Lung (tissue), 12 donors: Measurements from ENCODE around the gene C4BPA. TPM values are rescaled to one million over a fixed set of nuclear protein-coding genes. Genes with fewer than 3 reads are reported as not detected.

Experiments used
- ATAC-seq: fragments of 200-7000 bp; cut with Tn5 transposase; one replicate; pipeline ENCODE4 v1.9.1; 2020; ENCODE audit warnings: moderate number of reproducible peaks; ENCODE audit not compliant: insufficient read depth, low FRiP score
- DNase-seq, 3 donors: peaks; one replicate each; pipeline ENCODE4 v3.0.0-alpha.2; 2013 to 2017
- H3K27ac ChIP-seq, 2 donors: one replicate each; pipeline ENCODE4 v1.5.1; 2013; ENCODE audit warnings: mild to moderate bottlenecking in 2 of 2, moderate library complexity in 2 of 2, control low read depth in 1 of 2, inconsistent platforms in 1 of 2, low read depth in 1 of 2, low read length in 1 of 2
- H3K27me3 ChIP-seq, 3 donors: one replicate each; pipeline ENCODE4 v1.5.1; 2013; ENCODE audit warnings: low read length in 2 of 3; ENCODE audit not compliant: control insufficient read depth in 3 of 3, insufficient read depth in 3 of 3
- H3K36me3 ChIP-seq, 4 donors: one replicate each; pipeline ENCODE4 v1.5.1; 2013; ENCODE audit warnings: low read length in 4 of 4, mild to moderate bottlenecking in 1 of 4, moderate library complexity in 1 of 4; ENCODE audit not compliant: control insufficient read depth in 4 of 4, insufficient read depth in 4 of 4
- H3K4me1 ChIP-seq, 5 donors: one replicate each; pipeline ENCODE4 v1.5.1; 2013; ENCODE audit warnings: low read length in 5 of 5, mild to moderate bottlenecking in 2 of 5, moderate library complexity in 1 of 5; ENCODE audit not compliant: control insufficient read depth in 5 of 5, insufficient read depth in 5 of 5
- H3K4me3 ChIP-seq: one replicate; pipeline ENCODE4 v1.5.1; 2013; ENCODE audit warnings: mild to moderate bottlenecking, control low read depth, moderate library complexity
- H3K9ac ChIP-seq, 2 donors: one replicate each; pipeline ENCODE4 v1.5.1; 2013; ENCODE audit warnings: low read length in 2 of 2, control low read depth in 1 of 2; ENCODE audit not compliant: insufficient read depth in 1 of 2
- H3K9me3 ChIP-seq, 4 donors: one replicate each; pipeline ENCODE4 v1.5.1; 2013; ENCODE audit warnings: low read length in 3 of 4, mild to moderate bottlenecking in 1 of 4, moderate library complexity in 1 of 4; ENCODE audit not compliant: control insufficient read depth in 4 of 4, insufficient read depth in 3 of 4
- WGBS, 2 donors: extraction: QIAGEN DNeasy Blood & Tissue Kit; methylation state at CpG; one replicate each; pipeline ENCODE4 v1.1.7; 2013; 5-methylcytosine and 5-hydroxymethylcytosine counted together
- polyA plus RNA-seq, 2 donors: library from polyadenylated mRNA; stranded (reverse); fragments of 200-250 nt; gene quantifications; one replicate each; pipeline ENCODE4 v1.2.1, GENCODE V29; 2013
- total RNA-seq, 2 donors: library from RNA; depleted of rRNA in 1 of 2; stranded (reverse); fragments of >200 nt in 1 of 2; gene quantifications; one replicate each; pipeline ENCODE4 v1.2.1, GENCODE V29; 2014 to 2021
- TF ChIP-seq, protein P1 (sequence below): IDR thresholded peaks from 2 replicates; pipeline ENCODE4 v1.5.1; 2012; ENCODE audit warnings: mild to moderate bottlenecking; ENCODE audit errors: control extremely low read depth, extremely low read depth
- donor health status: control.
- donor health status: control.
- donor health status: Bipolar disorder and iron deficiency.
- donor health status: healthy.
- donor health status: DM: yes; HTN: yes; CAD: no.

Gene C4BPA
- total and polyA plus RNA-seq, 4 donors, result 21.2 to 213 (median 181) TPM

DNA sequence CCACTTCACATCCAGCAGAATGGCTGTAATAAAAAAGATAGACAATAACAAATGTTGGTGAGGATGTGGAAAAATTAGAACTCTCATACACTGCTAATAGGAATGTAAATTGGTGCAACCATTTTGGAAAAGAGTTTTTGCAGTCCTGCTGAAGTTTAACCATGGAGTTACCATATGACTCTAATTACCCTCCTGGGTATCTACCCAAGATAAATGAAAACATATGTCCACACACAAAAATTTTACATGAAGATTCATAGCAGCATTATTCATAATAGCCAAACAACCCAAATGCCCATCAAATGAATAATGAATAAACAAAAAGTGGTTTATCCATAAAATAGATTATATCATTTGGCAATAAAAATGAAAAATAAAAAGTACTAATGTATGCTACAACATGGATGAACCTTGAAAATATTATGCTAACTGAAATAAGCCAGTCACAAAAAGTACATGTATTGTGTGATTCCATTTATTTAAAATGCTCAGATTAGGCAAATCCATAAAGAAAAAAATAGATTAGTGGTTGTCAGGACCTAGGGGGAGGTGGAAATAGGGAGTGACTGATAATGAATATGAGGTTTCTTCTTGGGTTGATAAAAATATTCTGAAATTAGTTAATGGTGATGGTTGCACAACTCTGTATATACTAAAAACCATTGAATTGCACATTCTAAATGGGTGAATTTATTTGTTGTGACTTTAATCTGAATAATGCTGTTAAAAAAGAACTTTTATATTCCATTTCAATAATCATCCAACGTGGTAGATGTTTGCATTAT lies 26.4 kb downstream of the C4BPA start:
- Histone ChIP-seq H3K36me3 (peaks cover 0 to 3% (median 0%) of the 10 kb centered on the region in 4 donors), H3K27me3 (no peaks in the 10 kb centered on the region), H3K4me1 (no peaks in the 10 kb centered on the region), H3K27ac (no peak overlapping the region), H3K4me3 (no peak overlapping the region), H3K9ac (no peak overlapping the region), H3K9me3 (peaks cover 0 to 19% (median 7%) of the 10 kb centered on the region in 4 donors)
- ATAC-seq, result no peak
- 81 to 85% methylated on average over 1 of the region's 1 CpG for WGBS, 2 donors
- TF ChIP-seq, protein P1, sequence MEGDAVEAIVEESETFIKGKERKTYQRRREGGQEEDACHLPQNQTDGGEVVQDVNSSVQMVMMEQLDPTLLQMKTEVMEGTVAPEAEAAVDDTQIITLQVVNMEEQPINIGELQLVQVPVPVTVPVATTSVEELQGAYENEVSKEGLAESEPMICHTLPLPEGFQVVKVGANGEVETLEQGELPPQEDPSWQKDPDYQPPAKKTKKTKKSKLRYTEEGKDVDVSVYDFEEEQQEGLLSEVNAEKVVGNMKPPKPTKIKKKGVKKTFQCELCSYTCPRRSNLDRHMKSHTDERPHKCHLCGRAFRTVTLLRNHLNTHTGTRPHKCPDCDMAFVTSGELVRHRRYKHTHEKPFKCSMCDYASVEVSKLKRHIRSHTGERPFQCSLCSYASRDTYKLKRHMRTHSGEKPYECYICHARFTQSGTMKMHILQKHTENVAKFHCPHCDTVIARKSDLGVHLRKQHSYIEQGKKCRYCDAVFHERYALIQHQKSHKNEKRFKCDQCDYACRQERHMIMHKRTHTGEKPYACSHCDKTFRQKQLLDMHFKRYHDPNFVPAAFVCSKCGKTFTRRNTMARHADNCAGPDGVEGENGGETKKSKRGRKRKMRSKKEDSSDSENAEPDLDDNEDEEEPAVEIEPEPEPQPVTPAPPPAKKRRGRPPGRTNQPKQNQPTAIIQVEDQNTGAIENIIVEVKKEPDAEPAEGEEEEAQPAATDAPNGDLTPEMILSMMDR, result no peak
- DNase-seq, result no peak

DNA sequence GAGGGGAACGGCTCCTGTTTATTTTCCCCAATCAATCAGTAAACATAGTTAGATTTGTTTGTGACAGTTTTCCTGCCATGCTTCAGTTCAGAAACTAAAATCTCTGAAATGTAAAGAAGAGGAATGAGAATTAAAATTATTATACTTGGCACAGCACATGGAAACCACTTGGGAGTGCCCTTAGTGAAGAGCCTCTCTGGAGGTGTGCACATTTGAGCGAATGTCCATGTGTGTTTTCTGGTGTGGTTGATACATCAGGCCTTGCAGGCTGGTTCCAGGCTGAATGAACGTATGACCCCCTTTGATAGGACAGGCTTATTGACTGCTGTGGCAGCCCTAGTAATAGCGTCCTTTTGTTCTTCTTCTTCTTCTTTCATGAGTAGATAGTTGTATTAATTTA lies 27.1 kb downstream of the C4BPA start:
- peaks cover 0 to 3% (median 1%) of the 10 kb centered on the region in 4 donors for H3K36me3 ChIP-seq
- WGBS, 2 donors, result 82 to 87% methylated on average over 4 of the region's 4 CpGs
- TF ChIP-seq, protein P1, result no peak

DNA sequence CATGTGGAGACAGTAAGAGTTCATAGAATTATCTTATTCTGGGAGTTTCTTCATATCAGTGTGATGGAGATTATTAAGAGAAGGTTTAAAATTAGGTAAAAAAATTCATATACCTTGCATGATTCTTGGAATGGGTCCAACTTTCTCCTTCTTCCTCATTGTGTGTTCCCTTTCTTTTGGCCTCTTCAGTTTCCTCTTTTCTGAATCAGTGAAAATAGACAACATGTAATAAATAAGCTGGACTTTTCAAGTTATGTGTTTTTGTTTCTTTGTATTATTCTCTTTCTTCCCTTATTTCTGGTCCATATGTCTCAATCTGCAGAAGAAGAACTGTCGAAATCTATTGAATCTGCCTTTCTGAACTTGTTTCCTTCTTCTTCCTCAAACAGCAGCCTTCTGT lies 30.5 kb downstream of the C4BPA start:
- Histone ChIP-seq H3K9ac (no peak overlapping the region), H3K4me3 (no peak overlapping the region), H3K4me1 (peaks cover 0 to 2% (median 0%) of the 10 kb centered on the region in 5 donors), H3K27me3 (no peaks in the 10 kb centered on the region), H3K36me3 (peaks cover 0 to 2% (median 0%) of the 10 kb centered on the region in 4 donors), H3K9me3 (peaks cover 0 to 3% (median 0%) of the 10 kb centered on the region in 4 donors), H3K27ac (no peak overlapping the region)
- DNase-seq (no peak), ATAC-seq (no peak)
- WGBS, 2 donors, result 44 to 78% methylated on average over 1 of the region's 1 CpG
- TF ChIP-seq, protein P1, result no peak

More for the DNA sequence above, 27.1 kb downstream of the C4BPA start:
- Histone ChIP-seq H3K4me1 (peaks cover 0 to 2% (median 0%) of the 10 kb centered on the region in 5 donors), H3K4me3 (no peak overlapping the region), H3K9me3 (peaks cover 0 to 19% (median 7%) of the 10 kb centered on the region in 4 donors), H3K9ac (no peak overlapping the region), H3K27me3 (no peaks in the 10 kb centered on the region), H3K27ac (no peak overlapping the region)
- DNase-seq, result no peak
- ATAC-seq, result no peak
